OCI-LY1 (cell line): Measurements from ENCODE around the gene OR5AR1.

ENCODE experiments used
- EZH2 ChIP-seq: fragments of 200-600 bp; sonication (generic), shearing (Covaris generic); IDR thresholded peaks from 2 replicates; pipeline ENCODE4 v1.8.0; 2017; ENCODE audit warnings: borderline replicate concordance, mixed run types, mild to moderate bottlenecking, antibody characterized with exemption, low read length, moderate library complexity, mixed read lengths
- TF ChIP-seq, protein P1 (sequence below): fragments of 200-600 bp; sonication (generic), shearing (Covaris generic); IDR thresholded peaks from 2 replicates; pipeline ENCODE4 v1.5.1; 2017; ENCODE audit warnings: mild to moderate bottlenecking, antibody characterized with exemption, low read length, moderate library complexity, mixed read lengths

GRCh38 chr11:56636861-56637260 lies 26.6 kb upstream of the OR5AR1 start:
- TF ChIP-seq, protein P1, sequence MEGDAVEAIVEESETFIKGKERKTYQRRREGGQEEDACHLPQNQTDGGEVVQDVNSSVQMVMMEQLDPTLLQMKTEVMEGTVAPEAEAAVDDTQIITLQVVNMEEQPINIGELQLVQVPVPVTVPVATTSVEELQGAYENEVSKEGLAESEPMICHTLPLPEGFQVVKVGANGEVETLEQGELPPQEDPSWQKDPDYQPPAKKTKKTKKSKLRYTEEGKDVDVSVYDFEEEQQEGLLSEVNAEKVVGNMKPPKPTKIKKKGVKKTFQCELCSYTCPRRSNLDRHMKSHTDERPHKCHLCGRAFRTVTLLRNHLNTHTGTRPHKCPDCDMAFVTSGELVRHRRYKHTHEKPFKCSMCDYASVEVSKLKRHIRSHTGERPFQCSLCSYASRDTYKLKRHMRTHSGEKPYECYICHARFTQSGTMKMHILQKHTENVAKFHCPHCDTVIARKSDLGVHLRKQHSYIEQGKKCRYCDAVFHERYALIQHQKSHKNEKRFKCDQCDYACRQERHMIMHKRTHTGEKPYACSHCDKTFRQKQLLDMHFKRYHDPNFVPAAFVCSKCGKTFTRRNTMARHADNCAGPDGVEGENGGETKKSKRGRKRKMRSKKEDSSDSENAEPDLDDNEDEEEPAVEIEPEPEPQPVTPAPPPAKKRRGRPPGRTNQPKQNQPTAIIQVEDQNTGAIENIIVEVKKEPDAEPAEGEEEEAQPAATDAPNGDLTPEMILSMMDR: no peak
- TF ChIP-seq EZH2: no peak
